GM08714 (cell line): ENCODE data around the gene RNF215.

Experiments
- H3K4me3 ChIP-seq: fragments of 200-500 bp; sonication (Bioruptor generic); 2 replicates; pipeline ENCODE4 v1.5.1; 2014; ENCODE audit warnings: mild to moderate bottlenecking, low read length, inconsistent platforms
- ZNF274 ChIP-seq: IDR thresholded peaks from 2 replicates; pipeline ENCODE4 v1.6.1; 2012; ENCODE audit warnings: mild to moderate bottlenecking, low read depth, low read length

RNF215 gene

DNA sequence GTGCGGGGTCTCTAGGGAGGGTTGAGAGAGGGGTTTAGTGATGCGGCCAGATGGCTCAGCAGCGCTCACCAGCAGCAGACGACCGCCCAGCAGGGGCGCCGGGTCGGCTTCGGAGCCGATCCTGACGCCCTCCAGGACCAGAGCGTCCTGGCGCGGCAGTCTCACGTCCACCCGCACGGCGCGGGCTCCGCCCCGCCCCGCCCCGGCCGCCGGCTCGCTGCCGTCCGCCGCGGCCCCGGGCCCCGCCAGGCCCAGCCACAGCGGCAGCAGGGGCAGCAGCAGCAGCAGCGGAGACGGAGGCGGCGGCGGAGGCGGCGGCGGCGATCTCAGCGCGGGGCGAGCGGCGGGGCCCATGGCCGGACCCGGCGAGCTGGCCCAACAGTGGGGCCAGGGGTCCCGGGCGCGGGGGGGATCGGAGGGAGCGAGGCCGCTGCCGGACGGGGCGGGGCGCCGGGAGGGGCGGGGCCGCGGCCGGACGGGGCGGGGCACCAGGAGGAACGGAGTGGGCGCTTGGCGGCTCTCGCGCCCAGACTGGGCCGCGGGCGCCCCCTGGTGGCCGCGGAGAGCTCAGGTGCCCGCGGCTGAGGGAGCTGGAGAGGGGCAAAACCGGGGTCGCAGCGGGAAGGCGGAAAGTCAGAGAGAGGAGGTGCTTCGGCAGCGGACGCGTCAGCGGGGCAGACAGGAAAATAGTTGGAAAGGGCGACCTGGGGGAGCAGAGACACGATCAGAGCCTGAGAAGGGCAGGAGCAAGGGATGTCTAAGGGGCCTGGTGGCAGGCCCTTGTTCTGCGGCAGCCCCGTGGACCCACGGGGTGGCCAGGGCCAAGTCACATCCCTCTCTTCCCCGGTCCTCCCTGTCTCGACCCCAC, at the start of gene RNF215:
TSS of gene RNF215 (minus strand) at position 452 of the 868 bp plus-strand sequence. CDS start at position 354, 98 bp downstream.
- no peak for TF ChIP-seq ZNF274
- peak within 1 kb of the TSS; percentile 64 for H3K4me3 ChIP-seq

DNA sequence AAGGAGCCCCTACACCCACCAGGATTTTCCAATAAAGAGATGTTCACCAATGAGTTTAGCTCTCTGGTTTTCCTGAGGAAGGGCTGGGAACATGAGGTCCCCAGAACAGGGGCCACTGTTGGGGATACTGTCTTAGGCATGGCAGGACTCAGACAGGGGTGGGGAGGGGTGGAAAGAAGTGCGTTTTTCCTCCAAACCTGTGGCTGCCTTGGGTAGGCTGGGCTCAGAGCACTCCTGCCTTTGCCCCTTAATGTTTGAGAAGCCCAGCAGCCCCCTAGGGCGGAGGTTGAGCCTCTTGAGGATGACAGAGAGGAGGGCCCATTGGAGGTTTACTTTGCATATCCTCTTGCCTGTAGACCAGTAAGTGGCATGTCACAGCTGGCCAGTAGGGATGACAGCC, 49.0 kb upstream of the RNF215 start:
- no peak overlapping the region for H3K4me3 ChIP-seq
- no peak for TF ChIP-seq ZNF274

DNA sequence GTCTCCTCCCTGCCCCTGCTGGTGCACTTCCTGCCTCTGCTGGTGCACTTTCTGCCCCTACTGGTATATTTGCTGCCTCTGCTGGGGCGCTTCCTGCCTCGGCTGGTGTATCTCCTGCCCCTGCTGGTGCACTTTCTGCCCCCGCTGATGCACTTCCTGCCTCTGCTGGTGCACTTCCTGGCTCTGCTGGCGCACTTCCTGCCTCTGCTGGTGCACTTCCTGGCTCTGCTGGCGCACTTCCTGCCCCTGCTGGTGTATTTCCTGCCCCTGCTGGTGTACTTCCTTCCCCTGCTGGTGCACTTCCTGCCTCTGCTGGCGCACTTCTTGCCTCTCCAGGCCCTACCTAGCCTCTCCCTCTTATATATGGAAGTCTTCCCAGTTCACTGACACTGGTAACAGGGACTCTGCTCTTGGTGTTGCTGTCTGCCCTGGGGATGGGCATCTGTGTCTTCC, 48.5 kb upstream of the RNF215 start:
- H3K4me3 ChIP-seq = no peak overlapping the region
- no peak for TF ChIP-seq ZNF274

DNA sequence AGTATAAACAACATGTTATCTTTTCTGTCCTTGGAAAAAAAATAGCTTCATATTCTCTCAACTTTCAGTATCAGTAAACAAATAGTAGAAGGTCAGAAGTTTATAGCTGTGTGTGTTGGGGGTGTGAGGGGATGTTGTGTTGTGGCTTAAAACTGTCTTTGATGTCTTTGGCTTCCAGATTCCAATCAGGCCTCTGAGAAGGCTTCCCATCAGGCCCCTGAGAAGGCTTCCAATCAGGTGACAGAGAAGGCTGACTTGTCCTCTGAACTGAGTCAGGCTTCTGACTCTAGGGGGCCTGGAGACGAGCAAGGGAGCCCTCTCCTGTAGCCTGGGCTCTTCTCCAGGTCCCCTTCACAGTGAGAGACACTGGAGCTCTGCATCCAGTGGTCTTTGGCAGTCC, 47.6 kb upstream of the RNF215 start:
- no peak overlapping the region for H3K4me3 ChIP-seq
- no peak for TF ChIP-seq ZNF274

DNA sequence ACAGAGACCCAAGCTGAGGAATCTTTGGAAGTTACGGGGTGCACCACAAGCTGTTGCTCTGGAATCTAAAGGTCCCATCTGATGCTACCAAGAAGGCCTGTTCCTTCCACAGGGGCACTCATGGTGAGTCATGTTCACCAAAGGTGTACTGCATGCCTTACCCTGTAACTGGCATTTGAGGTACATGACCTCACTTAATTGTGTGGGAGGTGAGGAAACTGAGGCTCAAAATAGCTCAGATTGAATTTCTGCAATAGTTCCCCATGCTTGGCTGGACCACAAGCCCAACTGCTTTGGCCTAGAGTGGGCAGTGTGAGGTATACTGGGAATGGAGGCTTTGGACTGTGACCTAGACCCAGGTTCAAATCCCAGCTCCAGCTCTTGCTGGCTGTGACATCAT, 46.6 kb upstream of the RNF215 start:
- no peak for TF ChIP-seq ZNF274
- H3K4me3 ChIP-seq = no peak overlapping the region

- no peak for TF ChIP-seq ZNF274
- H3K4me3 ChIP-seq = no peak overlapping the region
Measured at GRCh38 chr22:30433227-30433626, 46.0 kb upstream of the RNF215 start.

GRCh38 chr22:30432520-30432919, 45.3 kb upstream of the RNF215 start:
- no peak overlapping the region for H3K4me3 ChIP-seq
- no peak for TF ChIP-seq ZNF274

- no peak for TF ChIP-seq ZNF274
- H3K4me3 ChIP-seq = no peak overlapping the region
Measured at GRCh38 chr22:30432096-30432495, 44.9 kb upstream of the RNF215 start.

DNA sequence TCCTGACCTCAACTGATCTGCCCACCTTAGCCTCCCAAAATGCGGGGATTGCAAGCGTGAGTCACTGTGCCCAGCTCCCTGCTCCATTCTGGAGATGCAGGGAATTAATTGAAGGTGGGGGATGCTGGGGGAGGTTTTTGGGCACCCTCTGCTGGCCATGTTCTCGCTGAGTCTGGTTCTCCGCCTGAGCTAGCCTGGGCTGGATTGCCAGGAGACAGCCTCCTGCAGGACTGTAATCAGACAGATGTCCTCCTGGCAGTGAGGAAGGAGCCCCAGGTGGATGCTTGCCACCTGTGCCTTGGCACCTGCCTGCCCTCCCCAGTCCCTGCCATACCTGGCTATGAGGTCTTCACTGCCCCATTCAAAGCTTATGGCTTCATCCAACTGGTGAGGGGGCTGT, 43.7 kb upstream of the RNF215 start:
- no peak for TF ChIP-seq ZNF274
- H3K4me3 ChIP-seq = no peak overlapping the region

DNA sequence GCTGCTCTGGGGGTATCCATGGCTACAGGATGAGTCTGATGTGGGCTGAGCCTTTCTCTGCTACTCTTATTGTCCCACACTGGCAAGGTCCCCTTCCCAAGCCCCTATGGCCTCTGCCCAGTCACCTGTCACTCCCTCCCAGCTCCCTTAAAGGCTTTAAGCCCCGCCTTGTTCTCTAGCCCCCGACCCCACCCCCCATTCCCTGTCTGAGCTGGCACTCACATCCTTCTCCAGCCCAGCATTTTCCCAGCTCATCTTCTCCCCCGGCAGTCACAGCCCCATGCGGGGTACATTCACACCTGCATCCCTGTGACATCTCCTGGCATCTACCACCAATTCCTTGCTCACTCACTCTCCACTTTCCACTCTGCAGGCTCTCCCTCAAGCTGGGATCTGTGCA, 42.7 kb upstream of the RNF215 start:
- H3K4me3 ChIP-seq = no peak overlapping the region
- no peak for TF ChIP-seq ZNF274

- no peak for TF ChIP-seq ZNF274
- no peak overlapping the region for H3K4me3 ChIP-seq
Measured at GRCh38 chr22:30427871-30428270, 40.7 kb upstream of the RNF215 start.

GRCh38 chr22:30426388-30427353, 39.5 kb upstream of the RNF215 start:
- TF ChIP-seq ZNF274 = no peak
- H3K4me3 ChIP-seq = peak overlapping the region; percentile 76; the same call in 1 of the 2 replicates

DNA sequence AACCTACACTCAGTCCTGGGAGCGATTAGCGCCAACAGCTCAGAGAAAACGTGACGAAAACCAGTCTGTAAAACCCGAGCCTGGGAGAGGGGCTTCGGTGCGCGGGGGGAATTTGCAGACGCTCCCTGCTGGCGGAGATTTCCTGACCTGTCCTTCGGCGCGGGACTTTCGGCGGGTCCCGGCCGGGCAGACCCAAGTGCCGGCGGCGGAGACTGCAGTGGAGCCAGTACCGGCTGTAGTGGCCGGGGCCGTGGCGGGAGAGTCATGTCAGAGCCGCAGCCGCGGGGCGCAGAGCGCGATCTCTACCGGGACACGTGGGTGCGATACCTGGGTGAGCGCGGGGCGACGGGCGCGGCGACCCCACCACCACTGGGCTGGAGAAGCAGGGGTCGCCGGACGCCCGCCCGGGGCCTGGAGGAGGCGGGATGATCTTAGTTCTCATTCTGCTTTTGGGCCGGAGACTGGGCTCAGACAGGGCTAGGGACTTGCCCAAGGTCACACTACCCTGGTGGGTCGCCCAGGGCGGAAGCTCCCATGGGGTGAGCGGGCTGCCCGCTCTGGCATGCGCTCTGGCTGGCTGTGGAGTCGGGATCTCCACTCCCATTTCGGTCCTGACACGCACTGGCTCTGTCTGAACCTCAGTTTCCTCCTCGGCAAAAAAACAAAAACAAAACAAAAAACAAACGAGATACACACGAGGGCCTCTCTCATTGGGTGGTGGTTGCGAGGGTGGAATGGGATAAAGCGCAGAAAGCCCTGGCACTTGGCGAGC, 38.6 kb upstream of the RNF215 start, which contains the start of gene MTFP1:
TSS of gene MTFP1 (plus strand) at position 153 of the 772 bp plus-strand sequence. CDS start at position 265, 112 bp downstream.
- peak within 1 kb of the TSS; percentile 76 for H3K4me3 ChIP-seq
- no peak for TF ChIP-seq ZNF274

- no peak for TF ChIP-seq ZNF274
- H3K4me3 ChIP-seq = peak overlapping the region; percentile 76
Measured at GRCh38 chr22:30425327-30425615, 38.1 kb upstream of the RNF215 start.
